DMS153 treated with DMSO at 0.1 percent for 48 hours (cell line): ENCODE measurements around the gene SH3PXD2A.
"Not testable (repeated sequence)": the region's sequence is repeated elsewhere in the genome, so short reads cannot be mapped to it uniquely, and the experiment has no call there.

Experiments used
- DNase-seq: peaks from one replicate; lab custom pipeline; 2025; ENCODE audit not compliant: unreplicated experiment; lab: John Stamatoyannopoulos, UW

Gene SH3PXD2A

DNA sequence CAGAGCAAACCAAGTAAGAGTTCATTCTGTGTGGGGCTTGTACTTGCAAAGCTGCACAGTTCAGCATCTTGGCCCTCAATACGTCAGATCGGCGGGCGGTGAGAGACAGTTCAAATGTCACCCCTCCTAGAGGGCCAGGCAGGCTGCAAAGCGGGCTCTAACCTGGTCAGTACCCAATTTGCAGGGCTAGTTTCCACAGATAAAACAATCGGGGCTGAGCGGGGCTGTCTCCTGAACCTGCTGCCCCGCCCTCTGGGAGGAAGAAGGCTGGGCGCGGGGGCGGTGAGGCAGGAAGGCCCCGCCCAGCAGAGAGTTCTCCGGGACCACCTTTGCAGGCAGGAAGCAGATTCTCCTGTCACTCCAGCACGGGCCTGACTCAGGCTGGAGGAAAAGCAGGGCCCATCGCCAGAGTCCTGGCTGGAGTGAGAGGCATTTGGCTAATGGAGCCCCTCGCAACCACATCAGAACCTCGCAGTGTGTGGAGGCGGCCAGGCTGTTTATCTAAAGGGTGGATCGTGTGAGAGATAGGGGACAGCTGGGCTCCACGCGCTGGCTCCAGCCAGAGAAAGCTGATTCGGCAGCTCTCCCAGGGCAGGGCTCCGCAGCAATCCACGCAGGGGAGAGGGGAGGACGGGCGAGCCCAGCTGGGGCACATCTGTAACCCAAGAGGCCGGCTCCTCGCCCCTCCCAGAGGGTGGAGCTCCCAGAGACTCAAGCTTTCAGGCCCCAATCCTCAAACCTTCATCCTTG lies 83.1 kb downstream of the SH3PXD2A start:
- DNase-seq, result peak; percentile 51

DNA sequence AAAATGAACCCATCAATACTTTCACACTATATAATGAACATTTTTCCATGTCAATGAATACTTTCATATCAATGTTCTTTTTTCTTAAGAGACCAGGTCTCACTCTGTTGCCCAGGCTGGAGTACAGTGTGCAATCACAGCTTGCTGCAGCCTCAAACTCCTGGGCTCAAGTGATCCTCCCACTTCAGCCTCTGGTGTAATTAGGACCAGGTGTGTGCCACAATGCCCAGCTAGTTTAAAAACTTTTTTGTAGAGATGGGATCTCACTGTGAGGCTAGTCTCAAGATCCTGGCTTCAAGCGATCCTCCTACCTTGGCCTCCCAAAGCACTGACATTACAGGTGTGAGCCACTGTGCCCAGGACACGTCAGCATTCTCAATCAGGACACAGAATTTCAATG lies 85.2 kb downstream of the SH3PXD2A start:
- DNase-seq, result no peak

DNA sequence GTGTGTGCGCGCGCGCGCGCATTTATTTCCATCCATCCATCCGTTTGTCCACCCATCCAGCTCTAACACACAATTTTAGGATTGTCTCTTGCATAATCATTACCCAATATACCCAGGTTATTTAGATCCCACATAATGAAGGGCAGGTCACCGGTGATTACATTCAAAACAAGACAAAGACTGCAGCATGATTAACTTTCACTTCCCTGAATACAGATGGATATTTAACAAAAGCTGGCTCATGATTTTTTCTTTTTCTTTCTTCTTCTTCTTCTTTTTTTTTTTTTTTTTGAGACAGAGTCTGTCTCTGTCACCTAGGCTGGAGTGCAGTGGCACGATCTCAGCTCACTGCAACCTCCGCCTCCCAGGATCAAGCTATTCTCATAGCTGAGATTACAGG lies 86.2 kb downstream of the SH3PXD2A start:
- DNase-seq, result no peak

DNA sequence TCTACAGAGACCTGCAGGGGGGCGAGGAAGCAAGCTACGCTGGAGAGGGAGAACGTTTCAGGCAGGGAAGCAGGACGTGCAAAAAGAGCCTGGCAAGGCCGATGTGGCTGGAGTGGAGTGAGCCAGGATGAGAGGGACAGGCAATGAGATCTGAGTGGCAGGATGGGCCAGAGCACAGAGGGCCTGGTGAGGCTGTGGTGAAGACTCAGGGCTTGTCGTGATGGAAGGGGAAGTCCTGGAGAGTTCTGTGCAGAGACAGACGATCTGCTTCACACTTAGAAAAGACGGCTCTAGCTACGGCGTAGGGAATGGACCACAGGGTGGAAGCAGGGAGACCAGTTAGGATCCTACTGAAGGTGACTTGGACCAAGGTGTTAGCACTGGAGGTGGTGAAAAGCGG lies 87.0 kb downstream of the SH3PXD2A start:
- no peak for DNase-seq

DNA sequence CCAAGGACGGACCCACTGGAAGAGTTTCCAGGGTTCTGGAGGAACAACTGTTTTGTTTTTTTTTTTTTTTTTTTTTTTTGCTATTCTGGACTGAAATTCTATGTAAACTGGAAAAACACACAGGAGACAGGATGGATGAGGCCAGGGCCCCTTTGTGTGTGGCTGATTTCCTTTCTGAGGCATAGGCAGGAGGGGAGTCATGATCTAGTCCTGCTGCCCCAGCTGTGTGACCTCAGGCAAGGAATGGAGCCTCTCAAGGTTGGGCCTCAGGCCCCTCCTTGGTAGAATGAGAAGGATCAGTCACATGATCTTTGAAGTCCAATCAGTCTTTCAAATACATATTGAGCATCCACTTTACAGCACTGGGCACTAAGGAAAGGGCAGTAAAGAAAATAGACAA lies 87.6 kb downstream of the SH3PXD2A start:
- DNase-seq, result no peak

DNA sequence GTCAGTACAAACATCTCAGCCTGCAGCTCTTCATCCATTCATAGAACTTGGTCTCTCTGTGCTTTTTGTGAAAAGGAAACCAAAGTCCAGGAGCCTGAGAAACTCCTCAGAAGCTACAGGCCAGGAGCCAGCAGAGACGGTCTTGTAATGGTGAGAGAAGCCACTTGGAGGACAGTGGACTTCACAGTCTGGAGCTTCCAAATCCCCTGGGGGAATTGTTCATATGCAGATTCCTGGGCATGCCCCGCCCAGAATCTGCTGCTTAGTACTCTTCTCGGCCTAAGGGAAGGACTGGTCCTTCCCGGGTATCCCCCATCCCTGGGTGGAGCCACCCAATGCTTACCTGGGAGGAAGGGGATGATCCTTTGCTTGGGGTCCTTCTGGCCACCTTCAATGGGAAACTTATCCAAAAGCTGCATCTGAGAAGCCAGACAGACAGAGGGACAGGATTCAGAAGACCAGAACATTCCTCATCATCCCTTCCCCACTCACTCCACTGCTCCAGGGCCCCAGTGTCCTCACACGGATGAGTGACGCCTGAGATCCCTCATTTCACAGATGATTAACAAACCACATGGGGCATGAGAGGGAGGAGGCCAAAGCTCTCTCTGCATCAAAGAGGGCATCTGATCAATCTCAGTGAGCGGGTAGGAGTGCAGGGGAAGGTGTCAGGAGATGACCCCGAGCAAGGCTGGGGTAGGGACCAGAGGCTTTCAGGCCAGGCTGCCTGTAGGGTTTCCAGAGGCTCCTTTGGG lies 88.4 kb downstream of the SH3PXD2A start:
- no peak for DNase-seq

DNA sequence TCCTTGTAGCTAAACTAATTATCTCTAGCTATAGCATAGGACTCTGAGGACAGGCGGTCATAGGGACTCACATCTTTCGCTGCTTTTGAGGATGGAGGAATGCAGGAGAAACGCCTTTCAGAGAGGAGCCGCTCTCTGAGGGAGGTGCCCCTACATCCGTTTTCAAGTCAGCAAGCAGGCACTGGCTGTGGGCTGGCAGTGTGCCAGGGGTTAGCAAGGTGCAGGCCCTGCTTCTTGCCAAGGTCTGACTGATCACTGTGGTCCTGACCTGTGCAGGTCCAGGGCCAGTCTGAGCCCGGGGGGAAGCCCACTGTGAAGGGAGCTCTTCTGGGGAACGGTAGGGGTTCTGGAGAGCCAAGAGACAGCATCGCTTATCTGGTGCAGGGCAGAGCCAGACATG lies 89.4 kb downstream of the SH3PXD2A start:
- DNase-seq, result no peak

DNA sequence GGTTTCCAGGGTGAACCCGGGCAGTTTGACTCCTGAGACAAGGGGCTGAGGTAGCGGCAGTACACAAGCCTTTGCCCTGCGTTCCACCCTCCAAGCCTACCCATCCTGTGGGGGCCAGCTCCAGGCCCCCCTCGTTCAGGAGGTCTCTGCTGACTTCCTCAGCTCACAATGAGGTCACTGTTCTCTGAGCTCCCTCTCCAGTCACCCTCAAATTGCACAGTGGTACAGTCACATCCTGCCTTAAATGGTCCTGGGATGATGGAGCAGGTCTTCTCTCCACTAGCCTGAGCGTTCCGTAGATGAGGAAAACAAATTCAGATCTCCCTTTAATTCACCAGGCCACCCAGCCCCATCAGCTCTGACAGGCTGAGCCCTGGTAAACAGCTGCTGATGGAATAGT lies 90.2 kb downstream of the SH3PXD2A start:
- DNase-seq, result no peak

DNA sequence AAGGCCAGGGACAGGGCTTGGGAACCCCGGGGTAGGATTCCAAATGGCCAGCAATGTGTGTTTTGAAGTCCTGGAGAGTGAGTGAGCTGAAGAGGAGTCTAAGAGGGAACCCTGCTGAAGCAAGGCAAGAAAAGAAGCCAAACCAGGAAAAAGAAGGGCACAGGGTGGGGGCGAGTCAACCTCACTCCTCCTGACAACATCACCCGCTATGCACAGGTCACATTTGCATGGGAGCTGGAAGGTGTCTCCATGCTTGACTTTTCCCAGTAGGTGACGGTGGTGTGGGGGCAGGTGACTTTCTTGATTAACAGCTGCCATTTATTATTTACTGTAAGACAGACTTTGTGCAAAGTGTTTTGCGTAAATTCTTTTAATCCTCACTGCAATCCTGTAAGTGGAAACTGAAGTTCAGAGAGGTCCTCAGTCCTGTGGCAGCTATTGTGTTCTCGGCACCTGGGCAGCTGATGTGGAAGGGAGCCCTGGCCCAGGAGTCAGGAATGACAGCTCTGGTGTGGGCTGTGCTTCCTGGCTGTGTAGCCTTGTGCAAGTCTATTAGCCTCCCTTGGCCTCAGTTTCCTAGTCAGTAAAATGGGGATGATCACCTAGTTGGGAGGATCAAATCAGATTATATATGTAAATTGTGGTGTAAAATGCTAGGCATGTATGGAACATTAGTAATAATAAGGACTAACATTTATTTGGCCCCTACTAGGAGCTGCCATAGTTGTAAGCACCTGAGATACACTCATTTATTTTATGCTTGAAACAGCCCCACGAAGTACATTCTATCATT lies 90.9 kb downstream of the SH3PXD2A start:
- DNase-seq, result no peak

DNA sequence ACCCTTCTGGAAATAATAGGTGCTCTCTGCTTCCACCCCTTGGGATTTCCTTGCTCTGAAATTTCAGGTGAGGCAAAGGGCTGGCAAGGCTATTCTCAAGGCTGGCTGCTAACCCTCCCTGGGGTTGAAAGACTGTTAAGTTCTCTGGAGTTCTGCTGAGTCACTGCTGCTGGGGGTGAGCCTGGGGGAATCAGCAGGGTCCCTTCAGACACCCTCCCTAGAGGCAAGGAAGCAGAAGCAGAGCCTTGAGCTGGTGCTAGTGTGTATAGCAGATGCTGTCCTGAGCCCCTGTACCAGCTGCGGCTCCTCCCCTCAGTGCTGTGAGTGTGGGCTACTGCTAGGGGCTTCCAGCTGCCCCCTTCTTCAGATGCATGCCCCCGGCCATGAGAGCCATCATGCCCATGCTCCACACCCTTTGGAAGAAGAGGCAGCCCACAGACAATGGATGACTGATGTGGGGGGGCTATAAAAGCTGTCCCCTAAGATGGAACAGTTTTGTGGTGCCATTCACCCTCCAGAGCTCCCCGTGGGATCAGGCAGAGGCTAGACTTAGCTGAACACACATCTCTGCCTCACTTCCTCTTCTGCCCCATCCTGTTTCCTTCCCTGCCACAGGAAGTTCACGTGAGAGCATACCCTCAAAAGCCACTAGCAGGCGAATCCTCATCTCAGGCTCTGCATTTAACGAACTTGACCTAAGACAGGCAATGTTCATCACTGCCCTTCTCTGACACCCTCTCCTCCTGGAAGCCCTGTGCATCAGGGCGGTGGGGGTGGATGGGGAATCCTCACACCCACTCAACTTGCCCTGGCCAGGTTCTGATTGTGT lies 91.8 kb downstream of the SH3PXD2A start:
- no peak for DNase-seq

DNA sequence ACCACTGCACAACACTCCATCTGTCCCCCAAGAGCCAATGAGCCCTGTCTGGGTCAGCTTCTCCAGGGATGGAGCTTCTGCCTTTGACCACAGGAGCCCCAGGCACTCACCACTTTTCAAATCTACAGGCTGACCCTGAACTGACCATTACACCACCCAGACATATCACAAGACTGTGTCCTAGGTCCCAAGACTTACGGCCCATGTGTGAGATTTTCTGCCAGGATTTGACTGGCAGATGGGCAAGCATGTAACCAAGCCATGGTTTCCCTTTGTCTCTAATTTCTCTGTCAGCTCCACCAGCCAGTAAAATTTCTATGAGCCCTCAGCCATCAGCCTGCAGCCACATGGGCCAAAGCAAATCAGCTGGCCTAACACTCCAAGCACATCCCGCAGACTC lies 92.5 kb downstream of the SH3PXD2A start:
- no peak for DNase-seq

DNA sequence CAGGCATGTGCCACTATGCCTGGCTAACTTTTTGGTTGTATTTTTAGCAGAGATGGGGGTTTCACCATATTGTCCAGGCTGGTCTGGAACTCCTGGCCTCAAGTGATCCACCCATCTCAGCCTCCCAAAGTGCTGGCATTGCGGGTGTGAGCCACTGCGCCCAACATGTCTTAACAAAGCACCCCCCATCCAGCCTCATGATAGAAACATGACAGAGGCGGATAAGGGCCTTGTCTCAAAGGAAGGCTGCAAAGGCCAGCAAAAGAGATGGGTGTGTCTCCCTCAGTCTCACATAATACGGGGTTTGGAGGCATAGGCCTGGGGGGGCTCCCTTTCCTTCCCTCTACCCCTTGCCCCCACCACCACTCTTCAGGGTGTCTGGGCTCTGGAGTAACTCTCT lies 93.2 kb downstream of the SH3PXD2A start:
- no peak for DNase-seq

DNA sequence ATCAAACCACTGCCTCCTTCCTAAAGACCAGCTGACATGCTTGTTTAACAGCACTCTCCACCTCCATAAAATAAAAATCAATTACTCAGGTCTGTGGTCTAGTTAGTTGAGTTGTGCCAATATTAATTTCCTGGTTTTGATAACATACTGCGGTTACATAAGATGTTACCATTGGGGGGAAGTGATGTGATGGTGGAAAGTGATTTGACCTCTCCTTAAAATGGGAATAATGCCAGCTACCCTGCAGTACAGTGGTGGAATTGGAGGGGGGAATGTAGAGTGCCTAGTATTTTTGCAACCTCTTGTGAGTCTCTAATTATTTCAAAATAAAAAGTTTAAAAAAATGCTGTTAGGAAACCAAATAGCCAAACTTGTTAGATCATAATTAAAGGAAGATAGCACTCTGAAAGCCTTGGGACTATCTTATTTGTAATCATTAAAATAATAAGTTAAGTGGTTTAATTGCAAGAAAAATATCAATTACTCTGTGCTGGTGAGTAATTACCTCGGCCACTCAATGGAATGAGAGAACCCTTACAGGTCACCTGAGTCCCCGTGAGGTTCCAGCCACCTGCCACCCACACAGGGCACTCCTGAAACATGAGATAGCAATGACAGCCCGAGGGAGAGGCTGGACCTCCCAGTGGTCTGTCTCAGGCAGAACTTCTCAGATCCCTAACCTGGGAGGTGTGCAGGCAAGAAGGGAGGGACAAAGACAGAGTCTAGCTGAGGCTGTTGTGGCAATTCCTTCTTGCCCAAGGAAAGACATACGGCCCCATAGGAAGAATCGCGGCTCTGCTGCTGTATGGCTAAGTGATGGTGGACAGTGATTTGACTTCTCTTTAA lies 94.1 kb downstream of the SH3PXD2A start:
- no peak for DNase-seq

DNA sequence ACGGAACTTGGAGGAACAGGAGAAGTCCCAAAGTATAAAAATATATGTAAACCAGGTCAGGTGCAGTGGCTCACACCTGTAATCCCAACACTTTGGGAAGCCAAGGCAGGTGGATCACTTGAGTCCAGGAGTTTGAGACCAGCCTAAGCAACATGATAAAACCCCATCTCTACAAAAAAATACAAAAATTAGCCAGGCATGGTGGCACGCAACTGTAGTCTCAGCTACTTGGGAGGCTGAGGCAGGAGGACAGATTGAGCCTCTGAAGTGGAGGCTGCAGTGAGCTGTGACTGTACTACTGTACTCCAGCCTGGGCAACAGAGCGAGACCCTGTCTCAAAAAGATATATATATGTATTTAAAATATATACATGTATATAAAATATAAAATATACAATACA lies 95.1 kb downstream of the SH3PXD2A start:
- not testable (repeated sequence) for DNase-seq

DNA sequence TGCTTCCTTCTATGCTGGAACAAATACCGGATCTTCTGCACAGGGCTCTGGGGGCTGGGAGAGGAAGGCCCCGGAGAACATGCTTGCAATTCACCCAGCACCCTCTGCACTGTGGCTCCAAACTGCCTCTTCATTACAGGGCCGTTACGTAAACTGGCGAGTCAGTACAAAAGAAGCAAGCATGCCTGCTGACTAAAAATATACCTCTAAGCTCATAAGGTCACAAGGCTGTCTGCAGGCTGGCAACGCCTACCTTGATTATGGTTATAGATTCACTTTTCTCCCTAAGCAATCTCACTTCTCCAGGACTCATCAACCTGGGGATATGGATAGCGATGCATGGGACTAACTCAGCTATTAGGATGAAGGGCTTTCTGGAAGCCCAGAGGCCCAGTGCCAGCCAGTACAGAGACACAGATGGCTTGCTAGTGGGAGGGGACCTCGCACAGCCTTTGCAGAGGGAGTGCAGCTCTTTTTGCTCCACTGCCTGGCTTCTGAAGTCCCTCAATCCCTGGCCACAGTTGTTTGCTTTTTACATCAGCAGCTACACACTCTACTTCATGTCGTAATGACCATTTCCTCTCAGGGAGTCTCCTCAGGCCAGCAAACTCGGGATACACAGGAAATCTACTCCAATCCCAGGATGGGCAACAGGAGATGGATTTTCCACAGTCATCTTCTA lies 96.1 kb downstream of the SH3PXD2A start:
- DNase-seq, result no peak

DNA sequence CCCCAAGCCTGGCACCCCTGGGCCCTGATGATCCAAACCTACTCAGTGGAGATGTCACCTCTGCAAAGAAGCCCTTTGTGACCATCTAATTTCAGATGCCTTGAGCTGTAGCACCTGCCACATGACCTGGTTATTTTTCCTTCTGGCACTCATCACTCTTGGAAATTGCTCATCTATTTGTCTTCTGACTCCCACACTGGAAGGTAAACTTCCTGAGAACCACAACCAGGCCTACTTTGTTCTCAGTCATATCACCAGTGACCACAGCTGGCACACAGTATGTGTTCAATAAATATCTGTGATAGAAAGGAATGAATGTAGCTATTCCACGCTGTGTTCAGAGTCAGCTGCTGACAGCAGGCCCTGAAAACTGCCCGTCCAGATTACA lies 97.1 kb downstream of the SH3PXD2A start:
- no peak for DNase-seq

DNA sequence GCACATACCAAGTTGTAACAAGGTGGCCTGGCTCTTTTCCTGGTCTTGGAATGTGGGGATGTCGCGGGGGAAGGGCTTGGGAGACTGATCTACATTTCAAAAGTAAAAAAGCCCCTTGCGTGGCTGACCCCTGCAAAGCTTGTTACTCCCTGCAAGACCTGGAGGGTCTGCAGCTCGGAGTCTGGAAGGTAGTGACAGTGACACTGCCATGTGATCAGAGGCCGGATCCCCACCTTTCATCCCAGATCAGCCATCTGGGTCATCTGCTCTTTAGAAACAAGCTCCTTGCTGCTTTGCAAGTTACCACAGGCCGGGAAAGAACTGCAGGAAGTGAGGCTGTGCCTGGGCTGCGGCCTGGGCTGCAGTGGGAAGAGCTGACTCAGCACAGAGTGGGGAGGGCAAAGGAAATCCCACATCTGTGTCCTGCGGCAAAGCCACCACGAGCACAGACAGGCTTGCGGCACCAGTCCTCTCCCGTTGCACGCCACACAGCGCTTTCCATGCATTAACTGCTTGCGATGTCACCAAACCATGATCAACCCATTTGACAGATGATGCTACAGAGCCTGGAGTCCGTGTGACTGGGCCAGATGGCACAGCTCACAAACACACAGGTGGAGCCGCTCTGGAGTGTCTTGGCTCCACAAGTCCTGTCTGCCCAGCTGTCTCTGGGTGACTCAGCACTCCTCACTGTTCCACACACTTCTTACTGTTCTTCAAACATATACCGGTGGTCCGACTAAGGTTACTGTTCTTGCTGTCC lies 97.7 kb downstream of the SH3PXD2A start:
- no peak for DNase-seq

DNA sequence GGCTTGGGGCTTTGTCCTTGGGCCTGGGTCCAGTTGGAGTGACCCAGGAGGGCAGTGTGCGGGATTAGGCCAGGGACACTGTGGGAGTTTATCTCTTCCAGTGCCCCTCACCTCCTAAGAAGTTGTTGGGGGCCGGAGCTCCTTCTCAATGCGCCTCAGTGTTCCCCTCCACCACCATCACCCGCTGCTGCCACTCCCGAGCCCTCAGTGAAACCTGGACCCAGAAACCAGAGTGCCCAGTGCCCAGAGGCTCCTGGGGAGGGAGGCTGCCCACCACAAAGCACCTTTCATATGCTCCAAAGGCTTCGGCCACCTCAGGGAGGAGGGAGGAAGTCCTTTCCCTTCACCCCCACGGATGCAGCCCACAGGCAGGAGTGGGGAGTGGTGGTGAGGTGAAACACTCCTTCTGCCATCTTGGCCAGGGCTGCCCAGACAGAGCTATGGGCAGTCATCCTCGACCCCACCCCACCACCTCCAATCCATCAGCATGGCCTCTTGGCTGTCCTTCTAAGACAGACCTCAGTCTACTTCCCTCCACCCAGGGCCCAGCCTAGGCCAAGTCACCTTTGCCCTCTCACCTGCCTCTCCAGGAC lies 99.0 kb downstream of the SH3PXD2A start:
- no peak for DNase-seq
